Epithelial cell of esophagus (primary cell): ENCODE results near the gene BMPR2.
"Not testable (repeated sequence)": the region's sequence is repeated elsewhere in the genome, so short reads cannot be mapped to it uniquely, and the experiment has no call there.

Source experiments
- DNase-seq: peaks from one replicate; pipeline ENCODE4 v3.0.0; 2010; ENCODE audit warnings: low read depth
- H3K4me3 ChIP-seq: 2 replicates; pipeline ENCODE4 v1.5.1; 2011; ENCODE audit warnings: mild to moderate bottlenecking, low read length, control low read depth
- CTCF ChIP-seq: IDR thresholded peaks from 2 replicates; pipeline ENCODE4 v1.5.1; 2011; ENCODE audit warnings: low read depth, mild to moderate bottlenecking, low read length, control low read depth, inconsistent platforms; ENCODE audit not compliant: insufficient read depth; ENCODE audit errors: missing control alignments

BMPR2 gene

GRCh38 chr2:202490479-202490878, 114.4 kb downstream of the BMPR2 start:
- no peak for TF ChIP-seq CTCF
- no peak overlapping the region for H3K4me3 ChIP-seq
- DNase-seq = no peak

GRCh38 chr2:202491514-202491913, 115.4 kb downstream of the BMPR2 start:
- TF ChIP-seq CTCF = peak; percentile 15
- no peak overlapping the region for H3K4me3 ChIP-seq
- peak; percentile 9 for DNase-seq

- peak; percentile 30 for DNase-seq
- TF ChIP-seq CTCF = no peak
Measured at GRCh38 chr2:202494300-202495229, 118.4 kb downstream of the BMPR2 start.

GRCh38 chr2:202495230-202495604, 119.1 kb downstream of the BMPR2 start:
- H3K4me3 ChIP-seq = no peak overlapping the region
- no peak for TF ChIP-seq CTCF
- no peak for DNase-seq

More at GRCh38 chr2:202494300-202495229, 118.4 kb downstream of the BMPR2 start:
- no peak overlapping the region for H3K4me3 ChIP-seq

GRCh38 chr2:202496835-202497472, 120.8 kb downstream of the BMPR2 start:
- not testable (repeated sequence) for H3K4me3 ChIP-seq, DNase-seq

GRCh38 chr2:202497473-202497866, 121.3 kb downstream of the BMPR2 start:
- H3K4me3 ChIP-seq, DNase-seq: not testable (repeated sequence)

- DNase-seq, H3K4me3 ChIP-seq: not testable (repeated sequence)
Measured at GRCh38 chr2:202499841-202500240, 123.7 kb downstream of the BMPR2 start.

GRCh38 chr2:202503276-202503675, 127.1 kb downstream of the BMPR2 start:
- DNase-seq, H3K4me3 ChIP-seq: not testable (repeated sequence)

GRCh38 chr2:202508686-202509085, 132.6 kb downstream of the BMPR2 start:
- no peak overlapping the region for H3K4me3 ChIP-seq
- TF ChIP-seq CTCF = no peak
- no peak for DNase-seq
